ENCODE measurements around the gene FAM25G.

GRCh38 chr10:47456794-47457527 lies 34.5 kb downstream of the FAM25G start:
- TF ChIP-seq POLR2AphosphoS5 (IDR thresholded peaks at IDR 0.05), result no peak
- no peak for TF ChIP-seq EP300 (IDR thresholded peaks at IDR 0.05)
